ENCODE data around the gene LTBP1. TPM values are rescaled to one million over a fixed set of nuclear protein-coding genes. Genes with fewer than 3 reads are reported as not detected.

Gene LTBP1
- total RNA-seq, 4 donors from 2014 or later: 5.1 to 12.9 (median 10.7) TPM

DNA sequence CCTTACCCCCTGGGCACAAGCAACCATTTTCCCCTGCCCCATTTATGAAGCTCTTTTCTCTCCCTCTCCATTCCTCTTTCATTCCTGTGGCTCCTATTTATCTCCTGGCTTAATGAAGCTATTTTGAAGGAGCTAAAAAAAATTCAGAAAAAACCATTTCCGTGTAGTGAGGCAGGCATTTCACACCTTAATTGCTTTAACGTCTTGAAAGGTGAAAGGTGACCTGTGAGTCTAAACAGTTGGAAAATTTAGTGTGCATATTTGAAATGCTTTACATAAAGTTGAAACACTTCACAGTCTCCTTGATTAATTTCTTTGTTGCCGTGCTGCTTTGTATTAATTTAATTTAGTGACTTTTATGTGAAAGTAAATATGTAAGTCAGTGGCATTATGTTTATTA is 83.6 kb downstream of the LTBP1 start:
- no peak overlapping the region for H3K27ac ChIP-seq
- no peaks in the 10 kb centered on the region for H3K9me3 ChIP-seq
- no peak overlapping the region for H3K4me3 ChIP-seq (replicated peaks in 1 of 3)
- DNase-seq: no peak
- WGBS, 2 donors: 78 to 80% methylated on average over 3 of the region's 3 CpGs
- no peaks in the 10 kb centered on the region for H3K36me3 ChIP-seq
- no peaks in the 10 kb centered on the region for H3K27me3 ChIP-seq
- peaks cover 3 to 4% of the 10 kb centered on the region in 2 donors for H3K4me1 ChIP-seq
- intact Hi-C loops (cut with DNase I): no loop called here
- TF ChIP-seq CTCF (IDR thresholded peaks at IDR 0.05): no peak
- TF ChIP-seq POLR2A (IDR thresholded peaks at IDR 0.05): no peak

DNA sequence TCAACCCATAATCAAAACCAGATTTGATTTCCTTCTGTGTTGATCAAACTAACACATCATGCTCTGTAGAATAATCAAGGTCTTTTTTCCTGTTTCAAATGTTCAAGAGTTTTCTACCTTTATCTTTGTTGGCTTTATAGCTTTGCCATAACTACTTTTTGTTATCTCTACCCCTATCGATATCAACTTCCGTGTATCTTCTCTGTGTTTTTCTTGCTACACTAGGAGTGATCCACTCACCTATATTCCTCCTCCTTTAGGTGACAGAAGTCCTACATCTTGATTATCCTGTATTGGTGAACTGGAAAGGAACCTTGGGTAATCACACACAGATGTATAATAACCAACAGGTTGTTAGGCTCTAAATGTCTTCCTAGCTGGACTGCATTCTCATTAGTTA is 85.5 kb downstream of the LTBP1 start:
- WGBS, 2 donors: 73 to 85% methylated on average over 2 of the region's 2 CpGs
- H3K4me1 ChIP-seq: peaks cover 3 to 4% of the 10 kb centered on the region in 2 donors
- no peak overlapping the region for H3K4me3 ChIP-seq (replicated peaks in 1 of 3)
- H3K27me3 ChIP-seq: no peaks in the 10 kb centered on the region
- no peak for TF ChIP-seq CTCF (IDR thresholded peaks at IDR 0.05)
- no peak for TF ChIP-seq POLR2A (IDR thresholded peaks at IDR 0.05)
- no peaks in the 10 kb centered on the region for H3K36me3 ChIP-seq
- H3K27ac ChIP-seq: no peak overlapping the region
- no peaks in the 10 kb centered on the region for H3K9me3 ChIP-seq
- DNase-seq: no peak
- intact Hi-C loops (cut with DNase I): no loop called here

DNA sequence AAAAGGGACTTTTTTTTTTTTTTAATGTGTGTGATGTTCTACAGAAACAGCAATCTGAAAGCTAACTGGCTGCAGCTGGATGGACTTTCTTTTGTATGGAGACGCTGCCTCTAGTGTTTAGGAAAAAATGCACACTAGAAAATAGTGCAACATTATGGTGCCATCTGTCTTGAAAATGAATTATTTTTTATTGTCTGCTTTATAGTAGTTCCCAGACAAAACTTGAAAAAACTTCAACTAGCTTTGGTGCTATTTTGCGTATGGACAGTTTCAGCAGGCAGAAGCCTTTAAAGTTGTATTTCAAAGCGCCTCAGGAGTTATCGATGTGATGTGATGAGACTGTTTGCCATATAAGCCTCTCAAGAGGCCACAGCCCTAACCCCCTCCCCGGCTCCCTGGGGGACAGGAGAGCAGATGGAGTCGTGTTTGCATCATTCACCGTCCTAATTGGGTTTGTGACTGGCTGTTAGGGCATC is 86.9 kb downstream of the LTBP1 start:
- H3K36me3 ChIP-seq: no peaks in the 10 kb centered on the region
- H3K4me3 ChIP-seq (replicated peaks in 1 of 3): no peak overlapping the region
- intact Hi-C loops (cut with DNase I): no loop called here
- no peak overlapping the region for H3K27ac ChIP-seq
- WGBS, 2 donors: 47% methylated on average over 7 of the region's 7 CpGs
- no peaks in the 10 kb centered on the region for H3K9me3 ChIP-seq
- peaks cover 3 to 4% of the 10 kb centered on the region in 2 donors for H3K4me1 ChIP-seq
- TF ChIP-seq POLR2A (IDR thresholded peaks at IDR 0.05): no peak
- peak in 3 of 6 experiments; percentile 29 to 40 (median 31) for TF ChIP-seq CTCF (IDR thresholded peaks at IDR 0.05)
- no peaks in the 10 kb centered on the region for H3K27me3 ChIP-seq
- DNase-seq: no peak

DNA sequence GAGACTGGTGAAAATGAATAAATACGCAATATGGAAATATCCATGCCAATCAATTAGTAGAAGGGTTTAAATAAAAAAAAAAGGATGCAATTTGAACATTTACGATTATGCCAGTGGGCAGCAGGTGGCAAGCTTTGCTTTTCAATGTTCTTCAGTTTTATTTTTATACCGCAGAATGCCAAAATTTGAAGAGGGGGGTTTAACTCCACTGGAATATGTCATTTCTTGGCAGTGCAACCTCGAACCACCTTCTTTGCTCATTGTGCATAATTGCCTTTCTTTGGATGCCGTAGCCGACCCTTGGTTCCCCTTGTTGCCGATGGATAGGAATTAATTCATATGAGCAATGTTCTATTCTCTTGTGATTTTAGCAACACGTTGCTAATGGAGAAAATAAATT is 88.0 kb downstream of the LTBP1 start:
- Histone ChIP-seq H3K36me3 (no peaks in the 10 kb centered on the region), H3K27me3 (no peaks in the 10 kb centered on the region), H3K9me3 (no peaks in the 10 kb centered on the region), H3K27ac (no peak overlapping the region), H3K4me1 (peaks cover 3 to 4% of the 10 kb centered on the region in 2 donors), H3K4me3 (replicated peaks in 1 of 3) (no peak overlapping the region)
- TF ChIP-seq POLR2A (IDR thresholded peaks at IDR 0.05) (no peak), CTCF (IDR thresholded peaks at IDR 0.05) (no peak)
- 72 to 79% methylated on average over 8 of the region's 8 CpGs for WGBS, 2 donors
- intact Hi-C loops (cut with DNase I): no loop called here
- DNase-seq: no peak

DNA sequence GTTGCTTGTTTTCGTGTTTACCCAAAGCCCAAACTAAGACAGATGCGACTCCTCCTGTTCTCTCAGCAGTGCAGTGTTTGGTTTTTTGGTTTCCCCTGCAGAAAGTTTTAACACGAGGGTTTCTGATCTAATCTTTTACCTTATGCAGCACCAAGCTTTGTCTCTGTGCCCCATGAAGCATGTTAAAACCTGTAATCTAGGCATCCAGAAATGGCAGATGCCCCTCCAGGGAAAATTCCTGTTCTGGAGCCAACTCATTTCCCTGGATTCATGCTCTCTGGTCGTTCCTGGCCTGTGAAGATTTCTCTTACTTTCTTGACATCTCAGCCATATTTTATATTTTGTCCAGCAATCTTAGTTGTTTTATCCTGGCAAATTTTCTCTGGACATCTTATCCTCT is 91.5 kb downstream of the LTBP1 start:
- Histone ChIP-seq H3K27me3 (no peaks in the 10 kb centered on the region), H3K4me3 (replicated peaks in 1 of 3) (no peak overlapping the region), H3K36me3 (no peaks in the 10 kb centered on the region), H3K4me1 (peaks cover 3% of the 10 kb centered on the region in 2 donors), H3K9me3 (no peaks in the 10 kb centered on the region), H3K27ac (no peak overlapping the region)
- intact Hi-C loops (cut with DNase I): no loop called here
- WGBS, 2 donors: 77 to 79% methylated on average over 4 of the region's 4 CpGs
- DNase-seq: no peak
- TF ChIP-seq POLR2A (IDR thresholded peaks at IDR 0.05): no peak
- no peak for TF ChIP-seq CTCF (IDR thresholded peaks at IDR 0.05)
